ENCODE measurements around the gene DDAH1.

Gene DDAH1

DNA sequence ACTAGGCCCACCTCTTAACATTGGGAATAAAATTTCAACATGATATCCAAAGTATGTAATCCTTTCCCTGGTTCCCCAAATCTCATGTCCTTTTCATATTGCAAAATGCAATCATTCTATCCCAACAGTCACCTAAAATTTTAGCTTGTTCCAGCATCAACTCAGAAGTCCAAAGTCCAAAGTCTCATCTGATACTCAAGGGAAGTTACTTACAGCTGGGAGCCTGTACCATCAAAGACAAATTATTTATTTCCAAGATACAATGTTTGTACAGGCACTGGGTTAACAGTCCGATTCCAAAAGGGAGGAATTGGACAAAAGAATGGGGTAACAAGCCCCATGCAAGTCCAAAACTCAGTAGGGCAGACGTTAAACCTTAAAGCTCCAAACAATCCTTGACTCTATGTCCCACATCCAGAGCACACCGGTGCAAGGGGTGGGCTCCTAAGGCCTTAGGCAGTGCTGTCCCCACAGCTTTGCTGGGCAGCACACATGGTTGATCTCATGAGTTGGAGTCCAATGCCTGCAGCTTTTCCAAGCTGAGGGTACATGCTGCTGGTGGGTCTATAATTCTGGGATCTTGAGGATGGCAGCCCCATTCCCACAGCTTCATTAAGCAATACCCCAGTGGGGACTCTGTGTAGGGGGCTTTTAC is 78.8 kb downstream of the DDAH1 start:
- Histone ChIP-seq H3K36me3 (ENCODE audit: control insufficient read depth in 4 of 4, insufficient read depth in 4 of 4, low read length in 3 of 4) (no peaks in the 10 kb centered on the region), H3K4me3 (ENCODE audit: control insufficient read depth in 1 of 7, extremely low read depth in 1 of 7, insufficient read depth in 4 of 7, low read depth in 2 of 7, low read length in 6 of 7) (no peak overlapping the region), H3K9me3 (ENCODE audit: control extremely low read depth in 1 of 5, control insufficient read depth in 4 of 5, insufficient read depth in 2 of 5, low read depth in 1 of 5, low read length in 4 of 5) (peaks cover 2 to 20% (median 3%) of the 10 kb centered on the region in 5 experiments), H3K27ac (ENCODE audit: insufficient read depth in 1 of 2, low read depth in 1 of 2, low read length in 2 of 2, poor library complexity in 1 of 2, severe bottlenecking in 2 of 2) (no peak overlapping the region), H3K27me3 (replicated peaks in 2 of 5; ENCODE audit: control insufficient read depth in 4 of 5, insufficient read depth in 5 of 5, low read length in 4 of 5) (no peaks in the 10 kb centered on the region), H3K4me1 (ENCODE audit: control extremely low read depth in 1 of 4, control insufficient read depth in 4 of 4, insufficient read depth in 4 of 4, low read length in 3 of 4) (no peaks in the 10 kb centered on the region)
- CTCF ChIA-PET = no interaction called here
- no peak for DNase-seq
- POLR2A ChIA-PET = no interaction called here
- WGBS (ENCODE audit: insufficient coverage) = 97% methylated on average over 3 of the region's 3 CpGs

DNA sequence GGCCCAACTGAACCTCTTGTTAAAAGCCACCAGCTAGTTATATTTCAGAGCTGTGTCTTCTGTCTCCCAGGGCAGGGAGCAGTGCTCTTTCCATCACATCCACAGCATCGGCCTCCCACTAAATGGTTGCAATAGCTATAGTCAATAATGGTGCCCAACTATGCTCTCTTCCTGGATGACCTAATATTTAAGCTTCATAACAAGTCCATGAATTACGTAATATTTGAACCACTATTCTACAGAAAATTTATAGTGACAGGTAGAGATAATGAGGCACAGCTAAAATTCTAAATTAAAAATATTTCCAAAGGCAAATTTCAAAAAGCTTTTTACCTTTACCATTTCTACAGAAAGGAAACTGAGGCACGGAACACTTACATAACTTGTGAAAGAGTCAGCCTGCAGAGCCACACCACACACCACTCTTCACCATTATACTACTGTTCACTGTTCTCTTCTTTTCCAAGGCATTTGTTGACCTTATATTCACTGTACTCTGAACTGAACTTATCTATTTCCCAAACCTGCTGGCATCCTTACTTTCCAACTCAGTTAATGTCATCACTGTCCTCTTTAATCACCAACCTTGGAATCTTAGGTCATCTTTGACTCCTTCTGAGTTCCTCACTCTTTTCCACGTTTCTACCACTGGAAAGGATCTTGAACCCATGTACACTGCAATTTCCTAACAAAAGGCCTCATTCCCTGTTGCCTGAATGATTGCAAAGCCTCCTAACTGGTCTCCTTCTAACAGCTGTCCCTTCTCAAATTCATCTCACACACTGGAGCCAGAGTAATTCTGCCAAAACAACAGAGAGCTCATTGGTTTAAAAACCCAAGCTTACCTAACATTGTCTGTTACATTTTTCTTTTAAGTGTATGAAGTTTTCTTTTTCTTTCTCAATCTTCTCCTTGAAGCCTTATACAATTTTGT is 85.5 kb downstream of the DDAH1 start:
- CTCF ChIA-PET = interaction anchor here (1.3 kb wide), 1 partner anchor 9 kb away, joined by 3 read pairs; no protein-coding TSS in a partner anchor
- POLR2A ChIA-PET = no interaction called here
- no peak for DNase-seq
- H3K9me3 ChIP-seq (ENCODE audit: control extremely low read depth in 1 of 5, control insufficient read depth in 4 of 5, insufficient read depth in 2 of 5, low read depth in 1 of 5, low read length in 4 of 5) = peaks cover 0 to 16% (median 2%) of the 10 kb centered on the region in 5 experiments
- no peak overlapping the region for H3K27ac ChIP-seq (ENCODE audit: insufficient read depth in 1 of 2, low read depth in 1 of 2, low read length in 2 of 2, poor library complexity in 1 of 2, severe bottlenecking in 2 of 2)
- H3K4me3 ChIP-seq (ENCODE audit: control insufficient read depth in 1 of 7, extremely low read depth in 1 of 7, insufficient read depth in 4 of 7, low read depth in 2 of 7, low read length in 6 of 7) = no peak overlapping the region
- H3K36me3 ChIP-seq (ENCODE audit: control insufficient read depth in 4 of 4, insufficient read depth in 4 of 4, low read length in 3 of 4) = no peaks in the 10 kb centered on the region
- 97% methylated on average over 3 of the region's 4 CpGs for WGBS (ENCODE audit: insufficient coverage)
- no peaks in the 10 kb centered on the region for H3K4me1 ChIP-seq (ENCODE audit: control extremely low read depth in 1 of 4, control insufficient read depth in 4 of 4, insufficient read depth in 4 of 4, low read length in 3 of 4)
- no peaks in the 10 kb centered on the region for H3K27me3 ChIP-seq (replicated peaks in 2 of 5; ENCODE audit: control insufficient read depth in 4 of 5, insufficient read depth in 5 of 5, low read length in 4 of 5)

DNA sequence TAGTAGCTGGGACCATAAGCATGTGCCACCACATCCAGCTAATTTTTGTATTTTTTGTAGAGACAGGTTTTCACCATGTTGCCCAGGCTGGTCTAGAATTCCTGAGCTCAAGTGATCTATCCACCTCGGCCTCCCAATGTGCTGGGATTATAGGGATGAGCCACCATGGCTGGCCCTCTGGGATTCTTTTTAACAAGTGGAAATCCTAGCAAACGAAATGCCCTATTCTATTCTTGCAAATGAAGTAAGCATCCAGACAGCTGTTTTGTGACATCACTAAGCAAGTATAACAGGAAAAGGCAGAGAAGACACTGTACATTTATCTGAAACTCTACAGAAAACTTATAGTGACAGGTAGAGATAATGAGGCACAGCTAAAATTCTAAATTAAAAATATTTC is 86.4 kb downstream of the DDAH1 start:
- no peaks in the 10 kb centered on the region for H3K27me3 ChIP-seq (replicated peaks in 2 of 5; ENCODE audit: control insufficient read depth in 4 of 5, insufficient read depth in 5 of 5, low read length in 4 of 5)
- no peak overlapping the region for H3K4me3 ChIP-seq (ENCODE audit: control insufficient read depth in 1 of 7, extremely low read depth in 1 of 7, insufficient read depth in 4 of 7, low read depth in 2 of 7, low read length in 6 of 7)
- H3K36me3 ChIP-seq (ENCODE audit: control insufficient read depth in 4 of 4, insufficient read depth in 4 of 4, low read length in 3 of 4) = no peaks in the 10 kb centered on the region
- H3K27ac ChIP-seq (ENCODE audit: insufficient read depth in 1 of 2, low read depth in 1 of 2, low read length in 2 of 2, poor library complexity in 1 of 2, severe bottlenecking in 2 of 2) = no peak overlapping the region
- 100% methylated on average over 1 of the region's 2 CpGs for WGBS (ENCODE audit: insufficient coverage)
- H3K4me1 ChIP-seq (ENCODE audit: control extremely low read depth in 1 of 4, control insufficient read depth in 4 of 4, insufficient read depth in 4 of 4, low read length in 3 of 4) = no peaks in the 10 kb centered on the region
- ChIA-PET POLR2A (no interaction called here), CTCF (no interaction called here)
- H3K9me3 ChIP-seq (ENCODE audit: control extremely low read depth in 1 of 5, control insufficient read depth in 4 of 5, insufficient read depth in 2 of 5, low read depth in 1 of 5, low read length in 4 of 5) = peaks cover 0 to 15% (median 2%) of the 10 kb centered on the region in 5 experiments
- no peak for DNase-seq

DNA sequence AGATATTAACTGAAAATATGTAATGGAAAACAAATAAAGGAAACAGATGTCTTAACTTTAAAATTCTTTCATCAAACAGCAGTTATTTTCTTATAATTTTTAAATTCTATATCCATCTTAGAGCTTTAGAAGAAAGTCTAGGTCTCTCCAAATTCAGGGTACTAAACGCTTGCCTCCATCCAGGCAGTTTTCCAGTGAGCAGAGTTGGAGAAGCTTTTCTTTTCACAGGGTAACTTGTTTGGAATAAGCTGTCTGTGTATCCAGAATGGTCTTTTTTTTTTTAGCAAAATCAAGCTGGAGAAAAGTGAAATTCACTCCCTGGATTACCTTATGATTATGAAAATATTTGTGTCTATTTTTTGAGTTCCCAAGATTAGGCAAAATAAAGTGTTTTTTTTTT is 88.6 kb downstream of the DDAH1 start:
- no peaks in the 10 kb centered on the region for H3K36me3 ChIP-seq (ENCODE audit: control insufficient read depth in 4 of 4, insufficient read depth in 4 of 4, low read length in 3 of 4)
- no peaks in the 10 kb centered on the region for H3K4me1 ChIP-seq (ENCODE audit: control extremely low read depth in 1 of 4, control insufficient read depth in 4 of 4, insufficient read depth in 4 of 4, low read length in 3 of 4)
- no peaks in the 10 kb centered on the region for H3K9me3 ChIP-seq (ENCODE audit: control extremely low read depth in 1 of 5, control insufficient read depth in 4 of 5, insufficient read depth in 2 of 5, low read depth in 1 of 5, low read length in 4 of 5)
- no peak for DNase-seq
- no peak overlapping the region for H3K4me3 ChIP-seq (ENCODE audit: control insufficient read depth in 1 of 7, extremely low read depth in 1 of 7, insufficient read depth in 4 of 7, low read depth in 2 of 7, low read length in 6 of 7)
- CTCF ChIA-PET = no interaction called here
- POLR2A ChIA-PET = no interaction called here
- WGBS (ENCODE audit: insufficient coverage) = no CpG with 5 or more reads among the region's 1 CpG
- H3K27ac ChIP-seq (ENCODE audit: insufficient read depth in 1 of 2, low read depth in 1 of 2, low read length in 2 of 2, poor library complexity in 1 of 2, severe bottlenecking in 2 of 2) = no peak overlapping the region
- H3K27me3 ChIP-seq (replicated peaks in 2 of 5; ENCODE audit: control insufficient read depth in 4 of 5, insufficient read depth in 5 of 5, low read length in 4 of 5) = no peaks in the 10 kb centered on the region

DNA sequence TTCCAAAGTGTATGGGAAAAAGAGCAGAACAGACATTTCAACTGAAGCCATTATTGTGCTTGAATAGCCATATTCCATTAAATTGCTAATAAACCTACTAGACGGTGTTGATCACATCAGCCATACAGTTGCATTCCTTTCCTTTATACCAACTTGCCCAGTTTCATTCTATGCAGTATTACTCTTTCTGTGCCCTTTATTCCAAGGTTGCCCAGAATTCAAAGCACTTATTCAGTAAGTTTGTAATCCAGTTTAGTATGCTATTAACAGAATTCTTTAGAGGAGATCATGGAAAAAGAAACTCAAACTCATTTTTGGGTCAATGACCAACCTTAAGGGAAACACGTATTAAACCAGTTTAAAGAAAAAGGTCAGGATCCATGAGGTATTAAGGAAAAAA is 89.5 kb downstream of the DDAH1 start:
- POLR2A ChIA-PET = no interaction called here
- no peak overlapping the region for H3K4me3 ChIP-seq (ENCODE audit: control insufficient read depth in 1 of 7, extremely low read depth in 1 of 7, insufficient read depth in 4 of 7, low read depth in 2 of 7, low read length in 6 of 7)
- H3K27me3 ChIP-seq (replicated peaks in 2 of 5; ENCODE audit: control insufficient read depth in 4 of 5, insufficient read depth in 5 of 5, low read length in 4 of 5) = no peaks in the 10 kb centered on the region
- H3K4me1 ChIP-seq (ENCODE audit: control extremely low read depth in 1 of 4, control insufficient read depth in 4 of 4, insufficient read depth in 4 of 4, low read length in 3 of 4) = no peaks in the 10 kb centered on the region
- H3K27ac ChIP-seq (ENCODE audit: insufficient read depth in 1 of 2, low read depth in 1 of 2, low read length in 2 of 2, poor library complexity in 1 of 2, severe bottlenecking in 2 of 2) = no peak overlapping the region
- 100% methylated on average over 1 of the region's 2 CpGs for WGBS (ENCODE audit: insufficient coverage)
- CTCF ChIA-PET = no interaction called here
- no peaks in the 10 kb centered on the region for H3K9me3 ChIP-seq (ENCODE audit: control extremely low read depth in 1 of 5, control insufficient read depth in 4 of 5, insufficient read depth in 2 of 5, low read depth in 1 of 5, low read length in 4 of 5)
- no peak for DNase-seq
- no peaks in the 10 kb centered on the region for H3K36me3 ChIP-seq (ENCODE audit: control insufficient read depth in 4 of 4, insufficient read depth in 4 of 4, low read length in 3 of 4)

DNA sequence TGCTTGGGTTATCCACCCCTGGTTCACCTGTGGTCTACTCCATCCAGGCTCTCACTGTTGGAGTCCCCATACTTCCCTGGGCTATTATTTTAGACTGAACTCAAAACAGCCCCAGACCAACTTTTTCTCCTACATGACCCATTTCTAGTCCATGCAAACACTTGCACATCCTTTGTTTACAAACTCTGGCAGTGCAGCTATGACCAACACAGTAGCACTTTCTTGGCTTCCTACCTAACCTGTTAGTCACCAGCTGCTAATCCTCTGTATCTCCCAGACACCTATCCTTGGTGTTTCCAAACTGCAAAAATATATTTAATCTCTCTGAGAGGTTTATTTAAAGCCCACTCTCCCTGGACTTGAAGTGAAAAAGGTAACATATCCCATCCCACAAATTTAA is 90.8 kb downstream of the DDAH1 start:
- Histone ChIP-seq H3K4me1 (ENCODE audit: control extremely low read depth in 1 of 4, control insufficient read depth in 4 of 4, insufficient read depth in 4 of 4, low read length in 3 of 4) (no peaks in the 10 kb centered on the region), H3K27ac (ENCODE audit: insufficient read depth in 1 of 2, low read depth in 1 of 2, low read length in 2 of 2, poor library complexity in 1 of 2, severe bottlenecking in 2 of 2) (no peak overlapping the region), H3K36me3 (ENCODE audit: control insufficient read depth in 4 of 4, insufficient read depth in 4 of 4, low read length in 3 of 4) (no peaks in the 10 kb centered on the region), H3K9me3 (ENCODE audit: control extremely low read depth in 1 of 5, control insufficient read depth in 4 of 5, insufficient read depth in 2 of 5, low read depth in 1 of 5, low read length in 4 of 5) (no peaks in the 10 kb centered on the region), H3K4me3 (ENCODE audit: control insufficient read depth in 1 of 7, extremely low read depth in 1 of 7, insufficient read depth in 4 of 7, low read depth in 2 of 7, low read length in 6 of 7) (no peak overlapping the region), H3K27me3 (replicated peaks in 2 of 5; ENCODE audit: control insufficient read depth in 4 of 5, insufficient read depth in 5 of 5, low read length in 4 of 5) (no peaks in the 10 kb centered on the region)
- DNase-seq = no peak
- CTCF ChIA-PET = no interaction called here
- POLR2A ChIA-PET = no interaction called here

DNA sequence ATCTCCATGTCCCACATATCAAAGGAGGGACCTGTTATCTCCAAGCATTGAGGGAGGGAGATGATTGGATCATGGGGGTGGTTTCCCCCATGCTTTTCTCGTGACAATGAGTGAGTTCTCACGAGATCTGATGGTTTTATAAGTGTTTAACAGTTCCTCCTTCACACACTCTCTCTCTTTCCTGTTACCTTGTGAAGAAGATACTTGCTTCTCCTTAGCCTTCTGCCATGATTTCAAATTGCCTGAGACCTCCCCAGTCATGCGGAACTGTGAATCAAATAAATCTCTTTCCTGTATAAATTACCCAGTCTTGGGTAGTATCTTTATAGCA is 91.6 kb downstream of the DDAH1 start:
- WGBS (ENCODE audit: insufficient coverage) = no CpG with 5 or more reads among the region's 3 CpGs
- no peaks in the 10 kb centered on the region for H3K4me1 ChIP-seq (ENCODE audit: control extremely low read depth in 1 of 4, control insufficient read depth in 4 of 4, insufficient read depth in 4 of 4, low read length in 3 of 4)
- no peak overlapping the region for H3K4me3 ChIP-seq (ENCODE audit: control insufficient read depth in 1 of 7, extremely low read depth in 1 of 7, insufficient read depth in 4 of 7, low read depth in 2 of 7, low read length in 6 of 7)
- POLR2A ChIA-PET = interaction anchor here (0.6 kb wide), 1 partner anchor 1497 kb away, joined by 3 read pairs; no protein-coding TSS in a partner anchor
- H3K36me3 ChIP-seq (ENCODE audit: control insufficient read depth in 4 of 4, insufficient read depth in 4 of 4, low read length in 3 of 4) = no peaks in the 10 kb centered on the region
- no peaks in the 10 kb centered on the region for H3K27me3 ChIP-seq (replicated peaks in 2 of 5; ENCODE audit: control insufficient read depth in 4 of 5, insufficient read depth in 5 of 5, low read length in 4 of 5)
- H3K27ac ChIP-seq (ENCODE audit: insufficient read depth in 1 of 2, low read depth in 1 of 2, low read length in 2 of 2, poor library complexity in 1 of 2, severe bottlenecking in 2 of 2) = no peak overlapping the region
- no peak for DNase-seq
- CTCF ChIA-PET = no interaction called here
- no peaks in the 10 kb centered on the region for H3K9me3 ChIP-seq (ENCODE audit: control extremely low read depth in 1 of 5, control insufficient read depth in 4 of 5, insufficient read depth in 2 of 5, low read depth in 1 of 5, low read length in 4 of 5)
